Neuronal stem cell (in vitro differentiated cells): Measurements from ENCODE around the gene RRAS.

Experiments used
- DNase-seq: peaks from one replicate; pipeline ENCODE4 v3.0.0-alpha.2; 2013; ENCODE audit warnings: low spot score
- H2AFZ ChIP-seq: one replicate; pipeline ENCODE4 v1.6.1; 2013; ENCODE audit warnings: mild to moderate bottlenecking, low read length, inconsistent platforms
- H2AK5ac ChIP-seq: 2 replicates; pipeline ENCODE4 v1.6.1; 2013; ENCODE audit warnings: low read depth, mild to moderate bottlenecking, inconsistent platforms, low read length, moderate library complexity, mixed read lengths
- H2BK120ac ChIP-seq: 2 replicates; pipeline ENCODE4 v1.6.1; 2013; ENCODE audit warnings: low read depth, mild to moderate bottlenecking, inconsistent platforms, low read length, moderate library complexity, mixed read lengths
- H2BK12ac ChIP-seq: one replicate; pipeline ENCODE4 v1.6.1; 2013; ENCODE audit warnings: low read length, inconsistent platforms
- H2BK15ac ChIP-seq: 2 replicates; pipeline ENCODE4 v1.6.1; 2013; ENCODE audit warnings: mild to moderate bottlenecking, low read length, inconsistent platforms, mixed read lengths
- H2BK5ac ChIP-seq: one replicate; pipeline ENCODE4 v1.6.1; 2013; ENCODE audit warnings: inconsistent platforms, mild to moderate bottlenecking, low read length, moderate library complexity
- H3K14ac ChIP-seq: one replicate; pipeline ENCODE4 v1.6.1; 2013; ENCODE audit warnings: low read length, inconsistent platforms
- H3K18ac ChIP-seq: 2 replicates; pipeline ENCODE4 v1.6.1; 2013; ENCODE audit warnings: low read length, inconsistent platforms
- H3K23ac ChIP-seq: 2 replicates; pipeline ENCODE4 v1.6.1; 2013; ENCODE audit warnings: low read depth, mild to moderate bottlenecking, mixed read lengths, low read length, inconsistent platforms; ENCODE audit not compliant: poor library complexity
- H3K27ac ChIP-seq: replicated peaks from 3 replicates; pipeline ENCODE4 v1.5.1; 2013; ENCODE audit warnings: low read length, inconsistent platforms
- H3K27me3 ChIP-seq, 3 experiments: 2 replicates each; pipeline ENCODE4 v1.6.1; 2013; ENCODE audit warnings: low read length in 3 of 3, mild to moderate bottlenecking in 2 of 3, inconsistent platforms in 1 of 3, low read depth in 1 of 3, mixed read lengths in 1 of 3, moderate library complexity in 1 of 3; ENCODE audit not compliant: control insufficient read depth in 3 of 3, insufficient read depth in 3 of 3
- H3K36me3 ChIP-seq, 2 donors: replicated peaks in 1 of 2; 2 replicates each; pipeline ENCODE4 v1.6.1; 2013; ENCODE audit warnings: low read length in 2 of 2; ENCODE audit not compliant: control insufficient read depth in 2 of 2, insufficient read depth in 2 of 2
- H3K4ac ChIP-seq: 2 replicates; pipeline ENCODE4 v1.6.1; 2013; ENCODE audit warnings: inconsistent platforms, mild to moderate bottlenecking, low read length, moderate library complexity
- H3K4me1 ChIP-seq, 2 donors: 1 replicate in 1 of 2; 2 replicates in 1 of 2; pipeline ENCODE4 v1.6.1; 2013; ENCODE audit warnings: low read length in 2 of 2, low read depth in 1 of 2; ENCODE audit not compliant: control insufficient read depth in 2 of 2, insufficient read depth in 1 of 2
- H3K4me2 ChIP-seq: one replicate; pipeline ENCODE4 v1.6.1; 2013; ENCODE audit warnings: mild to moderate bottlenecking, low read length, inconsistent platforms; ENCODE audit not compliant: insufficient read depth, poor library complexity, severe bottlenecking
- H3K4me3 ChIP-seq, 2 donors: 2 replicates each; pipeline ENCODE4 v1.5.1; 2013; ENCODE audit warnings: low read length in 2 of 2, mild to moderate bottlenecking in 2 of 2, inconsistent platforms in 1 of 2, moderate library complexity in 1 of 2
- H3K79me1 ChIP-seq: one replicate; pipeline ENCODE4 v1.6.1; 2013; ENCODE audit warnings: low read depth, mild to moderate bottlenecking, inconsistent platforms, low read length, moderate library complexity
- H3K9ac ChIP-seq: one replicate; pipeline ENCODE4 v1.6.1; 2013; ENCODE audit warnings: mild to moderate bottlenecking, low read depth, low read length, inconsistent platforms; ENCODE audit not compliant: poor library complexity
- H3K9me3 ChIP-seq, 2 donors: replicated peaks in 1 of 2; 2 replicates each; pipeline versions ENCODE3 to v1.6.1; 2013; ENCODE audit warnings: low read length in 2 of 2, mild to moderate bottlenecking in 2 of 2, inconsistent platforms in 1 of 2, low read depth in 1 of 2, mixed read lengths in 1 of 2, moderate library complexity in 1 of 2; ENCODE audit not compliant: control insufficient read depth in 2 of 2, insufficient read depth in 1 of 2
- H4K8ac ChIP-seq: one replicate; pipeline ENCODE4 v1.6.1; 2013; ENCODE audit warnings: low read depth, mild to moderate bottlenecking, inconsistent platforms, low read length, moderate library complexity
- H4K91ac ChIP-seq: one replicate; pipeline ENCODE4 v1.6.1; 2013; ENCODE audit warnings: low read length, low read depth, mild to moderate bottlenecking, inconsistent platforms; ENCODE audit not compliant: poor library complexity
- WGBS, 2 donors: extraction: QIAGEN DNeasy Blood & Tissue Kit; methylation state at CpG; one replicate each; pipeline ENCODE4 v1.1.7; 2013; ENCODE audit warnings: missing lambda C conversion rate in 2 of 2, mixed read lengths in 1 of 2; ENCODE audit not compliant: insufficient read length in 2 of 2, insufficient replicate concordance in 1 of 2; ENCODE audit errors: extremely low coverage in 2 of 2; 5-methylcytosine and 5-hydroxymethylcytosine counted together

The RRAS gene

DNA sequence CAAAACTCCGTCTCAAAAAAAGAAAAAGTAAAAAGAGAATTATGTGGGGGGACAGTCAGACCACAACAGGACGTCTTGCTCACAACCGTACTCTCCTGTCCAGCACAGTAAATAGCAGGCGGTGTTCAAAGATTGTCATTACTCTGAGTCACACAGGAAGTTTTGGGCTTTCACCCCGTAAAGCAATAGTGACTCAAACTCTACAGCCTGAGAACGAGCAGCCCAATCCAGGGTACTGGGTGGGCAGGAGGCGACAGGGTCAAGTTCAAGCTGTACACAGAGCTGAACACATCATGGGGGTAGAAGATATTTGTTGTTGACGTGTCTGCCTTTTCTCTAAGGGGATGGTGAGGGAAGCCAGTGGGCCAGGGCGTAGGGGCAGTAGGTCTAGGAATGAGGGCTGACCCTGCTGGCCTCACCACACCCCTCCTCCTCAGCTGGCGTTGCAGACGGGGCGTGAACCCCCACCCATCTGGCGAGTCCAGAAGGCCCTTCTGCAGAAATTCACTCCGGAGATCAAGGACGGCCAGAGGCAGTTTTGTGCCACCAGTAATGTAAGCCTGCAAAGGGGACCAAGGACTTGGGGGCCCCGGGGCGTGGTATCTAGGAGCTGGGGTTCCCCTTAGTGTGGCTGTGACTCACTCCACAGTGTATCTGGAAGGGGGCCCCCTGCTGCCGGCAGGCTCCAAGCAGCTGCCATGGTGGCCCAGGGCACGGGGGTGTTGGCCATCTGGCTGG is 25.7 kb downstream of the RRAS start:
- no peak overlapping the region for H3K27ac ChIP-seq
- no peak overlapping the region for H2AFZ ChIP-seq
- H4K91ac ChIP-seq = no peak overlapping the region
- H3K79me1 ChIP-seq = peaks cover 9% of the 10 kb centered on the region
- no peaks in the 10 kb centered on the region for H3K4me1 ChIP-seq
- no peak overlapping the region for H3K4me2 ChIP-seq
- H3K36me3 ChIP-seq = peaks cover 53 to 88% of the 10 kb centered on the region in 2 donors
- H3K9ac ChIP-seq = no peak overlapping the region
- no peaks in the 10 kb centered on the region for H3K27me3 ChIP-seq
- H3K14ac ChIP-seq = no peak overlapping the region
- H2BK15ac ChIP-seq = no peak overlapping the region
- no peak overlapping the region for H2BK5ac ChIP-seq
- no peak overlapping the region for H2BK12ac ChIP-seq
- H2AK5ac ChIP-seq = no peak overlapping the region
- no peak overlapping the region for H4K8ac ChIP-seq
- no peak for DNase-seq
- WGBS, 2 donors = no CpG with 5 or more reads among the region's 19 CpGs
- H3K4me3 ChIP-seq = no peak overlapping the region
- H3K9me3 ChIP-seq = peaks cover 0 to 2% of the 10 kb centered on the region in 2 donors
- no peak overlapping the region for H3K18ac ChIP-seq
- H2BK120ac ChIP-seq = no peak overlapping the region
- no peak overlapping the region for H3K4ac ChIP-seq
- no peak overlapping the region for H3K23ac ChIP-seq

- Histone ChIP-seq H4K8ac (no peak overlapping the region), H3K4me2 (no peak overlapping the region), H4K91ac (no peak overlapping the region), H3K27me3 (no peaks in the 10 kb centered on the region), H3K9me3 (peaks cover 0 to 2% of the 10 kb centered on the region in 2 donors), H3K4me1 (no peaks in the 10 kb centered on the region), H2BK120ac (no peak overlapping the region), H2AFZ (no peak overlapping the region), H3K79me1 (peaks cover 13% of the 10 kb centered on the region), H3K4me3 (no peak overlapping the region), H3K18ac (no peak overlapping the region), H3K4ac (no peak overlapping the region), H3K27ac (no peak overlapping the region), H2BK15ac (no peak overlapping the region), H3K23ac (no peak overlapping the region), H2BK12ac (no peak overlapping the region), H3K9ac (no peak overlapping the region), H3K14ac (no peak overlapping the region), H3K36me3 (peaks cover 53 to 88% of the 10 kb centered on the region in 2 donors), H2BK5ac (no peak overlapping the region), H2AK5ac (no peak overlapping the region)
- no peak for DNase-seq
- WGBS, 2 donors = no CpG with 5 or more reads among the region's 4 CpGs
These were observed 26.6 kb downstream of the RRAS start for GRCh38 chr19:49613374-49613773.

GRCh38 chr19:49609499-49610092 is 30.3 kb downstream of the RRAS start:
- WGBS, 2 donors = no CpG with 5 or more reads among the region's 12 CpGs
- Histone ChIP-seq H3K4me1 (no peaks in the 10 kb centered on the region), H3K9ac (no peak overlapping the region), H3K79me1 (peaks cover 20% of the 10 kb centered on the region), H2BK12ac (no peak overlapping the region), H4K91ac (no peak overlapping the region), H3K9me3 (no peaks in the 10 kb centered on the region), H2BK120ac (no peak overlapping the region), H3K27me3 (no peaks in the 10 kb centered on the region), H3K27ac (no peak overlapping the region), H3K4ac (no peak overlapping the region), H3K36me3 (peaks cover 35 to 85% of the 10 kb centered on the region in 2 donors), H2BK15ac (no peak overlapping the region), H3K18ac (no peak overlapping the region), H3K4me3 (no peak overlapping the region), H3K4me2 (no peak overlapping the region), H4K8ac (no peak overlapping the region), H3K23ac (no peak overlapping the region), H2BK5ac (no peak overlapping the region), H3K14ac (no peak overlapping the region), H2AFZ (no peak overlapping the region), H2AK5ac (no peak overlapping the region)
- DNase-seq = no peak

DNA sequence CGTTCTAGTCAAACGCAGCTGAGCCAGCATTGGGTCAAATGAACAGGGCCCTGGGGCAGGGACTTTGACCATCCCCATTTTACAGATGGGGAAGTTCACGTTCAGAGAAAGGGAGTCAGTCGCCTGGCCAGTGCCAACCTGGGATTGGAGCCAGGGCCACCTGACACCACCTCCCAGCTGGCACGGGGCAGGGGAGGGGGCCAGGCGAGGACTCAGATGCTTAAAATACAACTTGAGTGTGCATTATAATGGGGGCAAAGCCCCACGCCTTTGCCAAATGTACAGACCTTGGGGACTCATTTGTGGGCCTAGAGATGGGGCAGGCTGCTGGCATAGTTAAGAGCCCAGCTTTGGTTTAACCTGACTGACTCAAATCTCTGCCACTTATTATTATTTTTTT is 34.3 kb downstream of the RRAS start:
- Histone ChIP-seq H2AFZ (no peak overlapping the region), H2BK120ac (no peak overlapping the region), H3K4me3 (no peak overlapping the region), H3K79me1 (peaks cover 23% of the 10 kb centered on the region), H3K4me1 (no peaks in the 10 kb centered on the region), H3K9me3 (no peaks in the 10 kb centered on the region), H2BK12ac (no peak overlapping the region), H4K8ac (no peak overlapping the region), H3K27ac (no peak overlapping the region), H4K91ac (no peak overlapping the region), H3K23ac (peak overlapping the region; percentile 80), H3K18ac (no peak overlapping the region), H2AK5ac (no peak overlapping the region), H2BK5ac (no peak overlapping the region), H3K14ac (no peak overlapping the region), H3K27me3 (no peaks in the 10 kb centered on the region), H3K36me3 (peaks cover 45 to 94% of the 10 kb centered on the region in 2 donors), H3K4me2 (peak overlapping the region; percentile 11), H3K4ac (no peak overlapping the region), H2BK15ac (no peak overlapping the region), H3K9ac (no peak overlapping the region)
- WGBS, 2 donors = no CpG with 5 or more reads among the region's 7 CpGs
- DNase-seq = no peak
